Pancreas (tissue), 10 donors: Measurements from ENCODE around the gene PCDH1. TPM values are rescaled to one million over a fixed set of nuclear protein-coding genes. Genes with fewer than 3 reads are reported as not detected.

Experiments
- ATAC-seq, 4 donors: fragments of 200-7000 bp; cut with Tn5 transposase; one replicate each; pipeline versions ENCODE4 v1.8.0 to v1.9.1; 2020; ENCODE audit warnings: mild to moderate bottlenecking in 4 of 4, moderate library complexity in 4 of 4
- DNase-seq, 6 donors: peaks; one replicate each; pipeline ENCODE4 v3.0.0-alpha.2; 2020
- FAIRE-seq: peaks from 2 replicates; lab custom pipeline; 2012; peaks lifted over from hg19 to GRCh38; lab: Jason Lieb, UNC
- H3K27ac ChIP-seq, 4 donors: fragments of 200-600 bp; sonication (generic); 1 replicate in 3 of 4; 2 replicates in 1 of 4; pipeline versions ENCODE4 v1.5.0 to v1.8.0; 2020
- H3K27me3 ChIP-seq, 4 donors: fragments of 200-600 bp; one replicate each; pipeline ENCODE4 v1.8.0; 2021
- H3K36me3 ChIP-seq, 3 donors: fragments of 200-600 bp; sonication (generic) in 1 of 3; one replicate each; pipeline versions ENCODE4 v1.5.0 to v1.8.0; 2020 to 2021
- H3K4me1 ChIP-seq, 3 donors: fragments of 200-600 bp; one replicate each; pipeline ENCODE4 v1.8.0; 2021
- H3K4me3 ChIP-seq, 4 donors: fragments of 200-600 bp; sonication (generic) in 2 of 4; one replicate each; pipeline versions ENCODE4 v1.5.0 to v1.8.0; 2020 to 2021
- H3K9me3 ChIP-seq, 4 donors: fragments of 200-600 bp; one replicate each; pipeline ENCODE4 v1.8.0; 2021
- WGBS, 2 donors: extraction: QIAGEN DNeasy Blood & Tissue Kit; methylation state at CpG; one replicate each; pipeline ENCODE4 v1.1.7; 2013; 5-methylcytosine and 5-hydroxymethylcytosine counted together
- intact Hi-C, 3 donors: fragments of 100-400 bp; cut with DNase I; formaldehyde crosslinking; loops; one replicate each; pipeline versions ENCODE4 v1.11.1 to v1.14.2; 2022
- polyA plus RNA-seq, 2 donors: library from polyadenylated mRNA; stranded (reverse); fragments of 200-250 nt; gene quantifications; one replicate each; pipeline ENCODE4 v1.2.3, GENCODE V29; 2013
- total RNA-seq, 6 donors: library from RNA; stranded (reverse); fragmentation: NEBNext Ultra II Directional in 4 of 6; extraction: Animal tissue kit (Norgen Biotek cat#: 25700) in 4 of 6; gene quantifications; one replicate each; pipeline versions ENCODE4 v1.2.1 to v1.2.4, GENCODE V29; 2021 to 2023
- TF ChIP-seq, protein P1 (sequence below), 4 donors: fragments of 200-600 bp; sonication (generic) in 3 of 4; IDR thresholded peaks; one replicate each; pipeline versions ENCODE4 v1.5.0 to v1.8.0; 2021; ENCODE audit warnings: antibody characterized with exemption in 4 of 4
- donor health status: healthy with polysubstance abuse.
- donor health status: DM: no; HTN: no; CAD: no; lungs with moderate emphysema.
- donor health status: DM: no; HTN: no; CAD: no.
- donor health status: control.
- donor health status: control.
- donor health status: Bipolar disorder and iron deficiency.
- donor health status: DM: yes; HTN: yes; CAD: no.
- donor health status: DM: no; HTN: no; CAD: no.
- donor health status: DM: no; HTN: no; CAD: no.
- donor health status: DM: yes; HTN: yes; CAD: no.

PCDH1 gene
- total and polyA plus RNA-seq, 8 donors, result 6.8 to 30.7 (median 13.4) TPM

DNA sequence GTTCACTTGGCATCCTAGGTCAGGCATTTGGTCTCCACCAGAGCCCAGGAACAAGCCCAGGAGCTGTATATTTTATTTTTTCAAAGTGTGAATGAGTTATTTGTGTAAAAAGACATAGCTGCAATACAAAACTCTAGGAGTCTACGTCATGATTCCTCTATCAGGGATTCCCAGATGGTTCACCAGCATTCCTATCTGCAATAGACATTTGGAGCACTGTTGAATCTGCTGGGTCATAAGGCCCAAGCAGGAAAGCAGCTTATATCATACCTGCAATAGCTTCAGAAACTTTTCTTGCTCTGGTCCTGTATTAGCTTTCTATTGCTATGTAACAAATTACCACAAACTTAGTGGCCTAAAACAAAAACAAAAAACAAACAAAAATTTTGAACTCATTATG, 28.8 kb upstream of the PCDH1 start:
- Histone ChIP-seq H3K36me3 (no peaks in the 10 kb centered on the region), H3K27ac (no peak overlapping the region), H3K27me3 (no peaks in the 10 kb centered on the region), H3K9me3 (no peaks in the 10 kb centered on the region), H3K4me1 (no peaks in the 10 kb centered on the region), H3K4me3 (no peak overlapping the region)
- DNase-seq (no peak), ATAC-seq (no peak), FAIRE-seq (no peak)
- TF ChIP-seq, protein P1, sequence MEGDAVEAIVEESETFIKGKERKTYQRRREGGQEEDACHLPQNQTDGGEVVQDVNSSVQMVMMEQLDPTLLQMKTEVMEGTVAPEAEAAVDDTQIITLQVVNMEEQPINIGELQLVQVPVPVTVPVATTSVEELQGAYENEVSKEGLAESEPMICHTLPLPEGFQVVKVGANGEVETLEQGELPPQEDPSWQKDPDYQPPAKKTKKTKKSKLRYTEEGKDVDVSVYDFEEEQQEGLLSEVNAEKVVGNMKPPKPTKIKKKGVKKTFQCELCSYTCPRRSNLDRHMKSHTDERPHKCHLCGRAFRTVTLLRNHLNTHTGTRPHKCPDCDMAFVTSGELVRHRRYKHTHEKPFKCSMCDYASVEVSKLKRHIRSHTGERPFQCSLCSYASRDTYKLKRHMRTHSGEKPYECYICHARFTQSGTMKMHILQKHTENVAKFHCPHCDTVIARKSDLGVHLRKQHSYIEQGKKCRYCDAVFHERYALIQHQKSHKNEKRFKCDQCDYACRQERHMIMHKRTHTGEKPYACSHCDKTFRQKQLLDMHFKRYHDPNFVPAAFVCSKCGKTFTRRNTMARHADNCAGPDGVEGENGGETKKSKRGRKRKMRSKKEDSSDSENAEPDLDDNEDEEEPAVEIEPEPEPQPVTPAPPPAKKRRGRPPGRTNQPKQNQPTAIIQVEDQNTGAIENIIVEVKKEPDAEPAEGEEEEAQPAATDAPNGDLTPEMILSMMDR (IDR thresholded peaks at IDR 0.05), result no peak
- intact Hi-C loops, result no loop called here
- 0 to 2% methylated on average over 1 of the region's 1 CpG for WGBS, 2 donors

DNA sequence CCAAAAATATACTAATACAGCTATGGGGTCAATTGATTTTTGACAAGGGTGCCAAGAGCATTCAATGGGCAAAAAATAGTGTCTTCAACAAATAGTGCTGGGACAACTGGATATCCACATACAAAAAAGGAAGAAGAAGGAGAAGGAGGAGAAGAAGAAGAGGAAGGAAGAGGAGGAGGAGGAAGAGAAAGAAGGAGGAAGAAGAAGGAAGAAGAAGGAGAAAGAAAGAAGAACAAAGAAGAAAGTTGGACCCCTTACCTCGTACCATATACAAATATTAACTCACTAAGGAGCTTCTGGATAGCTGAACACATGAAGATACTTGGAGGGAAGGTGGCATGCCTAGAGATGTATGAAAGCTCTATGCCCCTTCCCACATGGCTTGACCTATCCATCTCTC, 28.3 kb upstream of the PCDH1 start:
- Histone ChIP-seq H3K9me3 (no peaks in the 10 kb centered on the region), H3K4me1 (no peaks in the 10 kb centered on the region), H3K36me3 (no peaks in the 10 kb centered on the region), H3K27ac (no peak overlapping the region), H3K4me3 (no peak overlapping the region), H3K27me3 (no peaks in the 10 kb centered on the region)
- WGBS, 2 donors, result 36 to 89% methylated on average over 1 of the region's 1 CpG
- intact Hi-C loops, result no loop called here
- DNase-seq (no peak), ATAC-seq (no peak), FAIRE-seq (no peak)
- TF ChIP-seq, protein P1 (IDR thresholded peaks at IDR 0.05), result no peak

DNA sequence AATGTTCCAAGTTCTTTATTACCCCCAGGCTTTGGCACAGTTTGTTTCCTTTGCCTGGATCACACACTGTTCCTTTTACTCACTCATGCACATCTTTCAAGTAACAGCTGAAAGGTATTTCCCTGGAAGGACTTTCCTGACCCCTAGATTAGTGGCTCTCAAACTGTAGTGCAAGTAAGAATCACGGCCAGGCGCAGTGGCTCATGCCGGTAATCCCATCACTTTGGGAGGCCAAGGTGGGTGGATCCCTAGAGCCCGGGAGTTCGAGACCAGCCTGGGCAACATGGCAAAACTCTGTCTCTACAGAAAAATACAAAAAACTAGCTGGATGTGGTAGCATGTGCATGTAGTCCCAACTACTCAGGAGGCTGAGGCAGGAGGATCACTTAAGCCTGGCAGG, 26.3 kb upstream of the PCDH1 start:
- H3K27me3 ChIP-seq, result no peaks in the 10 kb centered on the region
- FAIRE-seq, result no peak
- WGBS, 2 donors, result 77 to 80% methylated on average over 5 of the region's 5 CpGs
- no peaks in the 10 kb centered on the region for H3K9me3 ChIP-seq
- H3K36me3 ChIP-seq, result no peaks in the 10 kb centered on the region
- no peak overlapping the region for H3K4me3 ChIP-seq
- ATAC-seq, result no peak
- no peak for DNase-seq
- intact Hi-C loops, result no loop called here
- TF ChIP-seq, protein P1 (IDR thresholded peaks at IDR 0.05), result no peak
- no peak overlapping the region for H3K27ac ChIP-seq
- H3K4me1 ChIP-seq, result no peaks in the 10 kb centered on the region

DNA sequence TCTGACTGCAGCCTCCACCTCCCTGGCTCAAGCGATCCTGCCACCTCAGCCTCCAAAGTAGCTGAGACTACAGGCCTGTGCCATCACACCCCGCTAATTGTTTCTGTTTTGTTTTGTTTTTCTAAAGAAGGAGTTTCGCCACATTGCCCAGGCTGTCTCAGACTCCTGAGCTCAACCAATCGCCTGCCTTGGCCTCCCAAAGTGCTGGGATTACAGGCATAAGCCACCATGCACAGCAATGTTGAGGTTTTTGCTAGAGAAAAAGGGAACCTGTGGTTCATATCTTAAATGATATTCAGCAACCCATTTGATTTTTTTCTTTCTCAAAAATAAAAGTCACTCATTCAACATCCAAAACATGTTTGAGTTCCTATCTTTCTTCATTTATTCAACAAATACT, 25.1 kb upstream of the PCDH1 start:
- Histone ChIP-seq H3K27me3 (no peaks in the 10 kb centered on the region), H3K36me3 (no peaks in the 10 kb centered on the region), H3K27ac (no peak overlapping the region), H3K4me1 (no peaks in the 10 kb centered on the region), H3K9me3 (no peaks in the 10 kb centered on the region), H3K4me3 (no peak overlapping the region)
- intact Hi-C loops, result no loop called here
- no peak for FAIRE-seq
- 69 to 83% methylated on average over 4 of the region's 4 CpGs for WGBS, 2 donors
- peak in 1 of 4 donors; percentile 50 for ATAC-seq
- DNase-seq, result no peak
- TF ChIP-seq, protein P1 (IDR thresholded peaks at IDR 0.05), result no peak

DNA sequence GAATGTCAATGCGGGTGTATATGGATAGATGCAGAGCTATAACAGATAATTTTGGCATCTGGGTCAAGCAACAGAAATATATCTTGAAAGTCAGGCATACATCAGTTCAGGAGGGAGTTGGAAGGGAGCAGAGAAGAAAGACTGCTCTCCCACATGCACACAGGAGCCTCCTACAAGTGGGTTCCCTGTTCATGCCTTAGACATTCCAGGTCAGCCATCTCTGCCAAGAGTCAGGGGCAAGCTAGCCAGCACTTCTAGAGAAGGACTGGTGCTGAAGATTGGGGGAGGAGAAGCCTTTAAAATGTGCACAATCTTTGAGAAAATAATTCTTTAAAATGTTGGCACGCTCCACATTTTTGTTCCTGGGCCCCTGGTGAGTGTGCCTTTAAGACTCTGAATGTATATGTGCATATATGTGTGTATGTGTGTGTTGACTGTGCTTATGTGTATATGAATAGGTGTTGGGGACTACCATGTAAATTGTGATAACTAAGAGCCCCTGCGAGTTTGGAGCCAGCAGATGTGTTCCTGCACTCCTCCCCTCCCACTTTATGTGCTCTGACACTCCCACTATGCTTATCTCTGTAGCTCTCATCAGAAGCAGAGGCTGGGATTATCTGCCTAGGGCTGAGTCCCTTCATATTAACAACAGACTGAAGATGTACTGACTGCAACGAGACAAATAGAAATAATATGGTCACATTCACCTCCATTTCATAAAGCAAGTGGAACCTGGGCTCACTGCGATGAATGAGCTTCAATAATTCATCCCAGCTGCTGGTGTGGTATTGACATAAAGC, 24.0 kb upstream of the PCDH1 start:
- Histone ChIP-seq H3K9me3 (no peaks in the 10 kb centered on the region), H3K27ac (no peak overlapping the region), H3K4me3 (no peak overlapping the region), H3K4me1 (no peaks in the 10 kb centered on the region), H3K27me3 (no peaks in the 10 kb centered on the region), H3K36me3 (no peaks in the 10 kb centered on the region)
- TF ChIP-seq, protein P1 (IDR thresholded peaks at IDR 0.05), result no peak
- ATAC-seq (no peak), FAIRE-seq (no peak), DNase-seq (no peak)
- 54 to 58% methylated on average over 5 of the region's 5 CpGs for WGBS, 2 donors
- intact Hi-C loops, result no loop called here
